PC-3 (cell line): ENCODE measurements around the gene CASTOR1.

Source experiments
- CTCF ChIP-seq: fragments of 300-600 bp; sonication (generic); conservative IDR thresholded peaks from 2 replicates; pipeline ENCODE4 v1.5.1; 2017; ENCODE audit warnings: antibody characterized with exemption, low read depth, mild to moderate bottlenecking, low read length
- EZH2 ChIP-seq: fragments of 300-600 bp; sonication (generic); IDR thresholded peaks from one replicate; pipeline ENCODE4 v1.6.1; 2017; ENCODE audit warnings: antibody characterized with exemption, mild to moderate bottlenecking, low read length; ENCODE audit not compliant: unreplicated experiment
- EZH2phosphoT487 ChIP-seq: fragments of 300-600 bp; sonication (generic); IDR thresholded peaks from 2 replicates; pipeline ENCODE4 v1.6.1; 2018; ENCODE audit warnings: mild to moderate bottlenecking, antibody characterized with exemption, low read length, borderline replicate concordance

- TF ChIP-seq CTCF (no peak), EZH2 (no peak), EZH2phosphoT487 (no peak)
These were observed 17.8 kb upstream of the CASTOR1 start for GRCh38 chr22:30307041-30307574.
